HEK293T (cell line): ENCODE measurements around the gene BSN.
A peak's percentile ranks its signal among the peaks of the same experiment; 100 is the strongest.

ENCODE experiments used
- FOXK2 ChIP-seq: fragments of 450-650 bp; IDR thresholded peaks from 2 replicates; pipeline ENCODE4 v1.6.1; 2016; ENCODE audit warnings: mild to moderate bottlenecking
- TF ChIP-seq, protein P1 (sequence below): fragments of 450-650 bp; IDR thresholded peaks from 2 replicates; pipeline ENCODE4 v1.6.1; 2016

DNA sequence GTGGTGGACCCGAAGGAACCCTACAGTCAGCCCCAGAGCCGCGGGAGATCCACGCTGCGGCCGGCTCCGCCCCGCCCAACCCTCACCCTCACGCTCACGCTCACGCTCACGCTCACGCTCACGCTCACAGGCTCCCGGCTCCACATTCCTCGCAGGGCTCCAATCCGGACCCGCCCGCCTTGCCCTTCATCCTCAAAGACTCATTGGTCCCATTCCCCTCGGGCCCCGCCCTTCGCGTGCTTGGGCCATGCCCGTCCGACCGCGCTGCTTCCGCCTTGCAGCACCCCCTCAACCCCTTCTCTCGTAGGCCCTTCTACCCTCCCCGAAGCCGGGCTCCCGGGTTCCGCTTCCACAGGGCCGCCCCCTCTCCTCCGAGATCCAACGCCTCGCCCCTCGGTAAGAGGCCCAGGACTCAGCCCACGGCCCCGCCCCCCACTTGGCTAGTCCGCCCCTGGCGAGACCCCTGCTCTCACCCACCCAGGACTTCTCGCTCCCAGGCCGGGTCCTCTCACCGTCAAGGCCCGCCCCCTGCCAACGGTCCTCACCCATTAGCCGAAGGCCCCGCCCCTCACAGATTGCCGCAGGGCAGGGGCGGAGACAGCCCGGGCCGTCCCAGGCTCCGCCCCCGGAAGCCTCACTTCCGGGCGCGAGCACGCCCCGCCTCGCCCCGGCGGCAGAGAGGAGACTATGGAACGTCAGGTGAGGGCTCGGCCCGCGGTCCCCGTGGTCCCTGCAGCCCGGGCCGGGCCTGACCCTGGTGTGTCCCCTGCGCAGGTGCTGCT is 119.6 kb downstream of the BSN start, which contains the start of gene APEH:
- TF ChIP-seq FOXK2, result no peak
- TF ChIP-seq, protein P1, sequence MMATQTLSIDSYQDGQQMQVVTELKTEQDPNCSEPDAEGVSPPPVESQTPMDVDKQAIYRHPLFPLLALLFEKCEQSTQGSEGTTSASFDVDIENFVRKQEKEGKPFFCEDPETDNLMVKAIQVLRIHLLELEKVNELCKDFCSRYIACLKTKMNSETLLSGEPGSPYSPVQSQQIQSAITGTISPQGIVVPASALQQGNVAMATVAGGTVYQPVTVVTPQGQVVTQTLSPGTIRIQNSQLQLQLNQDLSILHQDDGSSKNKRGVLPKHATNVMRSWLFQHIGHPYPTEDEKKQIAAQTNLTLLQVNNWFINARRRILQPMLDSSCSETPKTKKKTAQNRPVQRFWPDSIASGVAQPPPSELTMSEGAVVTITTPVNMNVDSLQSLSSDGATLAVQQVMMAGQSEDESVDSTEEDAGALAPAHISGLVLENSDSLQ, result peak; percentile 90
